HepG2 (cell line): ENCODE data around the gene ATXN7L3. TPM values are rescaled to one million over a fixed set of nuclear protein-coding genes. Genes with fewer than 3 reads are reported as not detected.

Experiments
- ARHGAP35 ChIP-seq: sonication (generic); formaldehyde crosslinking; IDR thresholded peaks from 2 replicates; pipeline ENCODE4 v1.9.0; 2022; ENCODE audit warnings: mild to moderate bottlenecking, inconsistent platforms, moderate library complexity, missing genetic modification reagents, borderline replicate concordance
- BCL3 ChIP-seq: sonication (generic); formaldehyde crosslinking; IDR thresholded peaks from 2 replicates; pipeline ENCODE4 v1.5.1; 2020; ENCODE audit warnings: mild to moderate bottlenecking, missing genetic modification reagents, moderate library complexity
- DBP ChIP-seq: sonication (generic); formaldehyde crosslinking; IDR thresholded peaks from 2 replicates; pipeline ENCODE4 v1.4.0; 2020; ENCODE audit warnings: missing genetic modification reagents; ENCODE audit errors: not compliant biosample characterization
- ELF4 ChIP-seq: sonication (generic); formaldehyde crosslinking; IDR thresholded peaks from 2 replicates; pipeline ENCODE4 v1.5.0; 2020; ENCODE audit warnings: missing genetic modification reagents, mild to moderate bottlenecking, moderate library complexity, borderline replicate concordance
- FOXC1 ChIP-seq: sonication (generic); formaldehyde crosslinking; IDR thresholded peaks from 2 replicates; pipeline ENCODE4 v1.8.0; 2022; ENCODE audit warnings: mild to moderate bottlenecking, missing genetic modification reagents, borderline replicate concordance
- HOXA5 ChIP-seq: sonication (generic); formaldehyde crosslinking; IDR thresholded peaks from 2 replicates; pipeline ENCODE4 v1.4.0; 2020; ENCODE audit warnings: missing genetic modification reagents
- IKZF1 ChIP-seq: fragments of 450-650 bp; IDR thresholded peaks from 2 replicates; pipeline ENCODE4 v1.7.1; 2016
- MEIS1 ChIP-seq: sonication (generic); formaldehyde crosslinking; IDR thresholded peaks from 2 replicates; pipeline ENCODE4 v1.9.0; 2021; ENCODE audit warnings: mild to moderate bottlenecking, missing genetic modification reagents, moderate library complexity, borderline replicate concordance
- MLX ChIP-seq: IDR thresholded peaks from 2 replicates; pipeline ENCODE4 v1.6.1; 2016
- PBX2 ChIP-seq: IDR thresholded peaks from 2 replicates; pipeline ENCODE4 v1.6.1; 2016; ENCODE audit warnings: control low read depth
- PHF20 ChIP-seq: sonication (generic); formaldehyde crosslinking; IDR thresholded peaks from 2 replicates; pipeline ENCODE4 v1.5.0; 2020; ENCODE audit warnings: mild to moderate bottlenecking, missing genetic modification reagents
- RAD51 ChIP-seq: fragments of 450-650 bp; IDR thresholded peaks from 2 replicates; pipeline ENCODE4 v1.6.1; 2016; ENCODE audit warnings: borderline replicate concordance
- RFXAP ChIP-seq: sonication (generic); formaldehyde crosslinking; IDR thresholded peaks from 2 replicates; pipeline ENCODE4 v1.4.0; 2020; ENCODE audit warnings: missing genetic modification reagents, borderline replicate concordance
- SAP130 ChIP-seq: IDR thresholded peaks from 2 replicates; pipeline ENCODE4 v1.6.1; 2016; ENCODE audit warnings: low read depth
- SMARCE1 ChIP-seq: fragments of 450-650 bp; IDR thresholded peaks from 2 replicates; pipeline ENCODE4 v1.6.1; 2017; ENCODE audit warnings: borderline replicate concordance
- SP5 ChIP-seq: IDR thresholded peaks from 2 replicates; pipeline ENCODE4 v1.6.1; 2016; ENCODE audit warnings: low read depth, borderline replicate concordance
- SRSF1 ChIP-seq: fragments of 200-400 bp; formaldehyde crosslinking; optimal IDR thresholded peaks from 2 replicates; pipeline ENCODE3; 2017; ENCODE audit warnings: mild to moderate bottlenecking, low read depth, low read length, moderate library complexity
- TERF1 ChIP-seq: sonication (generic); formaldehyde crosslinking; IDR thresholded peaks from 2 replicates; pipeline ENCODE4 v1.8.0; 2022; ENCODE audit warnings: mild to moderate bottlenecking, missing genetic modification reagents, moderate library complexity
- ZNF101 ChIP-seq: sonication (generic); formaldehyde crosslinking; IDR thresholded peaks from 2 replicates; pipeline ENCODE4 v1.4.0; 2020; ENCODE audit warnings: mild to moderate bottlenecking, low read depth, missing genetic modification reagents, borderline replicate concordance
- ZNF280B ChIP-seq: sonication (generic); formaldehyde crosslinking; IDR thresholded peaks from 2 replicates; pipeline ENCODE4 v1.5.0; 2020; ENCODE audit warnings: missing genetic modification reagents, mild to moderate bottlenecking, borderline replicate concordance
- ZNF543 ChIP-seq: sonication (generic); formaldehyde crosslinking; IDR thresholded peaks from 2 replicates; pipeline ENCODE4 v1.4.0; 2020; ENCODE audit warnings: mild to moderate bottlenecking, missing genetic modification reagents
- ZNF589 ChIP-seq: sonication (generic); formaldehyde crosslinking; conservative IDR thresholded peaks from 2 replicates; pipeline ENCODE4 v1.8.0; 2022; ENCODE audit warnings: mild to moderate bottlenecking, moderate library complexity, missing genetic modification reagents
- ZNF703 ChIP-seq: sonication (generic); formaldehyde crosslinking; IDR thresholded peaks from 2 replicates; pipeline ENCODE4 v1.5.1; 2020; ENCODE audit warnings: missing genetic modification reagents, mild to moderate bottlenecking, moderate library complexity, borderline replicate concordance
- polyA plus RNA-seq, 8 experiments: library from polyadenylated mRNA; depleted of rRNA in 3 of 8; stranded (reverse) in 7 of 8; unstranded in 1 of 8; fragments of >200 nt; fragmentation: Illumina TruSeq in 4 of 8; extraction: Trizol in 4 of 8; gene quantifications; 2 replicates each; pipeline versions ENCODE4 v1.2.1 to v1.2.3, GENCODE V29; 2011 to 2016; ENCODE audit warnings: low read depth in 4 of 8, missing spikeins in 1 of 8, mixed read lengths in 1 of 8; ENCODE audit not compliant: insufficient read depth in 1 of 8
- total RNA-seq, 5 experiments: library from RNA; depleted of rRNA; stranded (reverse); fragments of >200 nt; fragmentation: Illumina TruSeq; extraction: Trizol; gene quantifications; 2 replicates each; pipeline ENCODE4 v1.2.3, GENCODE V29; 2016; ENCODE audit warnings: low read depth in 1 of 5

Gene ATXN7L3
- total and polyA plus RNA-seq, 2 of the 13 experiments (the other 11 are each of a cell fraction or from before 2014, with no cell fraction given) = 44.5 to 59.1 TPM

GRCh38 chr17:44186307-44187130 is 13.2 kb downstream of the ATXN7L3 start, which contains the start of gene TMUB2 (continued):
- TF ChIP-seq BCL3 (CRISPR knock-in tag) (no peak), MLX (no peak; the same call in 1 of the 2 replicates), RAD51 (no peak), ELF4 (0 out of 2 replicates have a peak, but pooled peaks have one; percentile 54), SMARCE1 (no peak), ZNF101 (CRISPR knock-in tag) (no peak), RFXAP (CRISPR knock-in tag) (peak; percentile 87; the same call in 1 of the 2 replicates), SAP130 (CRISPR knock-in tag) (peak; percentile 96), HOXA5 (CRISPR knock-in tag) (peak; percentile 80; the same call in 1 of the 2 replicates), ZNF543 (CRISPR knock-in tag) (peak; percentile 87), FOXC1 (CRISPR knock-in tag) (no peak), TERF1 (CRISPR knock-in tag) (no peak), SP5 (CRISPR knock-in tag) (peak; percentile 91; the same call in 1 of the 2 replicates), PHF20 (peak; percentile 86), SRSF1 (no peak), MEIS1 (CRISPR knock-in tag) (peak; percentile 78), ZNF589 (CRISPR knock-in tag) (no peak), IKZF1 (no peak), ZNF280B (peak; percentile 23; the same call in 1 of the 2 replicates), PBX2 (CRISPR knock-in tag) (no peak), ARHGAP35 (CRISPR knock-in tag) (0 out of 2 replicates have a peak, but pooled peaks have one; percentile 30), DBP (CRISPR knock-in tag) (peak; percentile 77), ZNF703 (no peak)
